ENCODE results near the gene DBN1.
A peak's percentile ranks its signal among the peaks of the same experiment; 100 is the strongest.

The DBN1 gene

GRCh38 chr5:177495243-177496060 is 22.0 kb upstream of the DBN1 start:
- WGBS, 2 donors (ENCODE audit: extremely low coverage in 2 of 2, insufficient read length in 2 of 2, insufficient replicate concordance in 1 of 2) = no CpG with 5 or more reads among the region's 14 CpGs

GRCh38 chr5:177494346-177495195 is 21.1 kb upstream of the DBN1 start:
- Histone ChIP-seq H3K36me3 (replicated peaks in 1 of 2; ENCODE audit: control insufficient read depth in 2 of 2, insufficient read depth in 2 of 2, low read length in 2 of 2) (peaks cover 36 to 63% of the 10 kb centered on the region in 2 donors), H3K4me3 (ENCODE audit: low read length in 2 of 2) (peak overlapping the region; percentile 15 to 21), H3K23ac (ENCODE audit: low read depth, low read length, poor library complexity) (peak overlapping the region; percentile 26), H4K8ac (ENCODE audit: low read depth, low read length) (no peak overlapping the region), H3K27ac (replicated peaks; ENCODE audit: low read length) (peak overlapping the region; percentile 95), H2AK5ac (ENCODE audit: low read depth, low read length) (peak overlapping the region; percentile 87), H3K27me3 (ENCODE audit: control insufficient read depth in 3 of 3, insufficient read depth in 3 of 3, low read depth in 1 of 3, low read length in 3 of 3) (peaks cover 0 to 11% (median 0%) of the 10 kb centered on the region in 3 experiments), H3K9me3 (replicated peaks in 1 of 2; ENCODE audit: control insufficient read depth in 2 of 2, insufficient read depth in 1 of 2, low read depth in 1 of 2, low read length in 2 of 2) (no peaks in the 10 kb centered on the region), H3K79me1 (ENCODE audit: low read depth, low read length) (peaks cover 20% of the 10 kb centered on the region), H3K9ac (ENCODE audit: low read depth, low read length, poor library complexity) (peak overlapping the region; percentile 82), H3K14ac (ENCODE audit: low read length) (peak overlapping the region; percentile 98), H2BK12ac (ENCODE audit: low read length) (peak overlapping the region; percentile 98), H2BK5ac (ENCODE audit: low read length) (peak overlapping the region; percentile 95), H3K4ac (ENCODE audit: low read length) (no peak overlapping the region), H3K4me1 (ENCODE audit: control insufficient read depth in 2 of 2, insufficient read depth in 1 of 2, low read depth in 1 of 2, low read length in 2 of 2) (peaks cover 26 to 37% of the 10 kb centered on the region in 2 donors), H4K91ac (ENCODE audit: low read depth, low read length, poor library complexity) (peak overlapping the region; percentile 5), H3K18ac (ENCODE audit: low read length) (peak overlapping the region; percentile 68), H2AFZ (ENCODE audit: low read length) (no peak overlapping the region), H3K4me2 (ENCODE audit: insufficient read depth, low read length, poor library complexity, severe bottlenecking) (peak overlapping the region; percentile 53), H2BK15ac (ENCODE audit: low read length) (peak overlapping the region; percentile 41), H2BK120ac (ENCODE audit: low read depth, low read length) (peak overlapping the region; percentile 19)
- peak; percentile 54 for DNase-seq (ENCODE audit: low spot score)
- no CpG with 5 or more reads among the region's 11 CpGs for WGBS, 2 donors (ENCODE audit: extremely low coverage in 2 of 2, insufficient read length in 2 of 2, insufficient replicate concordance in 1 of 2)

More at GRCh38 chr5:177495243-177496060, 22.0 kb upstream of the DBN1 start:
- peak overlapping the region; percentile 75 to 89 for H3K4me3 ChIP-seq (ENCODE audit: low read length in 2 of 2)
- peaks cover 15% of the 10 kb centered on the region for H3K79me1 ChIP-seq (ENCODE audit: low read depth, low read length)
- H2BK120ac ChIP-seq (ENCODE audit: low read depth, low read length) = peak overlapping the region; percentile 19
- peaks cover 27 to 38% of the 10 kb centered on the region in 2 donors for H3K4me1 ChIP-seq (ENCODE audit: control insufficient read depth in 2 of 2, insufficient read depth in 1 of 2, low read depth in 1 of 2, low read length in 2 of 2)
- no peak overlapping the region for H2AFZ ChIP-seq (ENCODE audit: low read length)
- no peaks in the 10 kb centered on the region for H3K9me3 ChIP-seq (replicated peaks in 1 of 2; ENCODE audit: control insufficient read depth in 2 of 2, insufficient read depth in 1 of 2, low read depth in 1 of 2, low read length in 2 of 2)
- H2AK5ac ChIP-seq (ENCODE audit: low read depth, low read length) = peak overlapping the region; percentile 98
- H3K18ac ChIP-seq (ENCODE audit: low read length) = peak overlapping the region; percentile 97
- H2BK12ac ChIP-seq (ENCODE audit: low read length) = peak overlapping the region; percentile 98
- peak overlapping the region; percentile 95 for H3K27ac ChIP-seq (replicated peaks; ENCODE audit: low read length)
- peak overlapping the region; percentile 5 for H4K91ac ChIP-seq (ENCODE audit: low read depth, low read length, poor library complexity)
- H3K4me2 ChIP-seq (ENCODE audit: insufficient read depth, low read length, poor library complexity, severe bottlenecking) = peak overlapping the region; percentile 89
- peaks cover 27 to 54% of the 10 kb centered on the region in 2 donors for H3K36me3 ChIP-seq (replicated peaks in 1 of 2; ENCODE audit: control insufficient read depth in 2 of 2, insufficient read depth in 2 of 2, low read length in 2 of 2)
- peak overlapping the region; percentile 82 for H3K9ac ChIP-seq (ENCODE audit: low read depth, low read length, poor library complexity)
- peaks cover 0 to 14% (median 0%) of the 10 kb centered on the region in 3 experiments for H3K27me3 ChIP-seq (ENCODE audit: control insufficient read depth in 3 of 3, insufficient read depth in 3 of 3, low read depth in 1 of 3, low read length in 3 of 3)
- peak; percentile 90 for DNase-seq (ENCODE audit: low spot score)
- H3K4ac ChIP-seq (ENCODE audit: low read length) = peak overlapping the region; percentile 13
- H4K8ac ChIP-seq (ENCODE audit: low read depth, low read length) = no peak overlapping the region
- peak overlapping the region; percentile 98 for H3K14ac ChIP-seq (ENCODE audit: low read length)
- H2BK15ac ChIP-seq (ENCODE audit: low read length) = peak overlapping the region; percentile 25
- H2BK5ac ChIP-seq (ENCODE audit: low read length) = peak overlapping the region; percentile 99
- peak overlapping the region; percentile 26 for H3K23ac ChIP-seq (ENCODE audit: low read depth, low read length, poor library complexity)

- Histone ChIP-seq H3K23ac (ENCODE audit: low read depth, low read length, poor library complexity) (no peak overlapping the region), H4K91ac (ENCODE audit: low read depth, low read length, poor library complexity) (no peak overlapping the region), H3K79me1 (ENCODE audit: low read depth, low read length) (peaks cover 22% of the 10 kb centered on the region), H3K27me3 (ENCODE audit: control insufficient read depth in 3 of 3, insufficient read depth in 3 of 3, low read depth in 1 of 3, low read length in 3 of 3) (peaks cover 0 to 9% (median 0%) of the 10 kb centered on the region in 3 experiments), H2BK5ac (ENCODE audit: low read length) (no peak overlapping the region), H3K9ac (ENCODE audit: low read depth, low read length, poor library complexity) (peak overlapping the region; percentile 46), H3K4me3 (ENCODE audit: low read length in 2 of 2) (no peak overlapping the region), H3K4ac (ENCODE audit: low read length) (no peak overlapping the region), H2BK12ac (ENCODE audit: low read length) (no peak overlapping the region), H3K14ac (ENCODE audit: low read length) (no peak overlapping the region), H3K36me3 (replicated peaks in 1 of 2; ENCODE audit: control insufficient read depth in 2 of 2, insufficient read depth in 2 of 2, low read length in 2 of 2) (peaks cover 42 to 70% of the 10 kb centered on the region in 2 donors), H3K27ac (replicated peaks; ENCODE audit: low read length) (peak overlapping the region; percentile 95), H3K18ac (ENCODE audit: low read length) (no peak overlapping the region), H2AK5ac (ENCODE audit: low read depth, low read length) (peak overlapping the region; percentile 9), H2BK120ac (ENCODE audit: low read depth, low read length) (no peak overlapping the region), H3K4me2 (ENCODE audit: insufficient read depth, low read length, poor library complexity, severe bottlenecking) (no peak overlapping the region), H3K4me1 (ENCODE audit: control insufficient read depth in 2 of 2, insufficient read depth in 1 of 2, low read depth in 1 of 2, low read length in 2 of 2) (peaks cover 26 to 37% of the 10 kb centered on the region in 2 donors), H4K8ac (ENCODE audit: low read depth, low read length) (no peak overlapping the region), H2AFZ (ENCODE audit: low read length) (no peak overlapping the region), H2BK15ac (ENCODE audit: low read length) (no peak overlapping the region), H3K9me3 (replicated peaks in 1 of 2; ENCODE audit: control insufficient read depth in 2 of 2, insufficient read depth in 1 of 2, low read depth in 1 of 2, low read length in 2 of 2) (no peaks in the 10 kb centered on the region)
- WGBS, 2 donors (ENCODE audit: extremely low coverage in 2 of 2, insufficient read length in 2 of 2, insufficient replicate concordance in 1 of 2) = no CpG with 5 or more reads among the region's 5 CpGs
- no peak for DNase-seq (ENCODE audit: low spot score)
Measured at GRCh38 chr5:177493795-177494345, 20.4 kb upstream of the DBN1 start.
